ENCODE data around the gene RNF41.
"Not testable (repeated sequence)": the region's sequence is repeated elsewhere in the genome, so short reads cannot be mapped to it uniquely, and the experiment has no call there.

The RNF41 gene

DNA sequence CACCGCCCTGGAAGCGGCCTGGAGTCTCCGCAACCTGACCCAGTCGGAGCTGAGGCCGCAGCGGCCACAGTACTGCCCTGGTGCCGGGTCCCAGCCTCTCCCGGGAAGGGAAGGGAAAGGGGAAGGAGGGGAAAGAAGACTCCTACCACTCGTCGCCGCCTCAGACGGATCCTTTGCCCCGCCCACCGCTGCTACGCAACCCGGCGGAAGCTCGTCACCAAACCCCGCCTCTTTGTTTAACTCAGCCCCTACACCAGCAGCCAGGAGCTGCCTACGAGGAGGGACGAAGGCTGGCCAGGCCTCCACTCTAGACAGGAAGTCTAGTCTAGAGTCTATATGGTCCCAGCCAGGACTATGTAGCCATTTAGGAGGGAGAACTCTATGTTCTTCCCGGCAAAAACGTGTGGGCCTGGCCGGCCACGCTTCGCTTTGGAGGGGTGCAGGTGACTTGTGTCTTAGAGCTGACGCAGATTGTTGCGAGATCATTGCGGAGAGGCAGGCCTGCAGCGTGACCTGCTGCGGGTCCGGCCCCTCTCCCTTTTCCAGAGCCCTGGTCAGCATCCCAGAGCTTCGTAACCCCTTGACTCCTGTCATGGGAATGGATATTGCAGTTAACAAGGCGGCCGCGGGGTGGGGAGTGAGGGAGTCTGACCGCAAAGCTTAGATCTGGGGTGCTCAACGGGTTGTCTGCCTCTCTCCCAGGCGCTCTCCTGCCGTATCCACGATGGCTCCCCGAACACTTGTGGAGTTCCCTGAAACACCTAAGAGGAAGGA is at the start of gene RNF41:
Gene RNF41, minus strand, starts transcription at position 166 of the 774 bp plus-strand sequence. CDS start 7,875 bp downstream, outside the sequence.
- peak within 1 kb of the TSS; percentile 76 for H3K9ac ChIP-seq (ENCODE audit: low read depth, low read length)
- peaks cover 7% of the 10 kb centered on the region for H3K36me3 ChIP-seq (ENCODE audit: control insufficient read depth, insufficient read depth, low read length)
- H3K4me3 ChIP-seq (ENCODE audit: low read depth, low read length), result peak within 1 kb of the TSS; percentile 95
- H3K9me3 ChIP-seq (ENCODE audit: control insufficient read depth, insufficient read depth, low read length), result no peaks in the 10 kb centered on the region
- H3K27me3 ChIP-seq (ENCODE audit: control insufficient read depth, insufficient read depth, low read length), result no peaks in the 10 kb centered on the region
- peaks cover 7% of the 10 kb centered on the region for H3K4me1 ChIP-seq (ENCODE audit: control insufficient read depth, insufficient read depth, low read length)

DNA sequence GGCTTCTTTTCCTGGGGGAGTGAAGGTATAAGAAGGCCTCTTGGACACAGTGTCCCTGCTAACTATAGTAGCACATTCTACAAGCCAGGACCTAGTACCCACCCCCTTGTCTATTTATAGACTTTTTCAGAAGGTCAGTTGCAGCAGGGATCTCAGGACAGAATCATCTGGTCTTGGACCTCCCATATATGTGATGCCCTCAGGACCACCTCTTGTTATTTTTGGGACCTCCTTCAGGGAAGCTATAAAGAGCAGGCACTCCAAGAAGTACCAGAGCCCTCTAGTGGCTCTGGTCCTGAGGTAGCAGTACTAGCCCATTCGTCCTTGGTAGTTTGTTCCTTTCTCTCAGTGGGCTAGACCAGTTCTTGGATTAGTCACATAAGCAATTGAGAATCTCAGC is 49.3 kb upstream of the RNF41 start:
- Histone ChIP-seq H3K9ac (ENCODE audit: low read depth, low read length) (no peak overlapping the region), H3K4me1 (ENCODE audit: control insufficient read depth, insufficient read depth, low read length) (peaks cover 6% of the 10 kb centered on the region), H3K36me3 (ENCODE audit: control insufficient read depth, insufficient read depth, low read length) (peaks cover 33% of the 10 kb centered on the region), H3K9me3 (ENCODE audit: control insufficient read depth, insufficient read depth, low read length) (no peaks in the 10 kb centered on the region), H3K4me3 (ENCODE audit: low read depth, low read length) (no peak overlapping the region), H3K27me3 (ENCODE audit: control insufficient read depth, insufficient read depth, low read length) (no peaks in the 10 kb centered on the region)

DNA sequence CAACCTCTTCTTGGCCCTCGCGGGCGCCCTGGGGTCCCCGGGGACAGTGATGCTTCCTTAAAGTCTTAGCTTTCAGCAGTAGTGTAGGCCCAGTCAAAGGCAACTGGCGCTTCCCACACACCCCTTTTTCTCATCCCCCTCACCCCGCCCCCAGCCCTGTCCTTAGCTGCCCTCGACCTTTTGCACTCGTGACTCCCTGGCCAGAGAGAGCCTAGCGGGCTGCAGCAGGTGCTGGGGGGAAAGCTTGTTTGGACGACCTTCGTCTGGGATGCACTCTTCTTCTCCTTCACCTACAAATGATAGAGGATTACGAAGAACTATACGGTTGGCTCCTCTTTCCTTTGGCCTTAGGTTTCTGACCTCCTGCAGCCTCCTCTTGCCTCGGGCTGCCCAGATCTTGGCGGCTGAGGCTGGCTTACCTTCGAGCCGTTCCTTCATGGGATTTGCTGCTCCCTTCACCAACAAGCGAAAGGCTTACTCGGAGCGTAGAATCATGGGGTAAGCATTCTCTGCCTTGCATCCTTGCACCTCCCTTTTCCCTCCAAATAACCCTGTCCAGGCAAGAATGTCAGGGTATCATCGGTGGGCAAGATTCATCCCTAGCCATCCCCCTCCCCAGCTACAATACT is 45.8 kb upstream of the RNF41 start:
- peaks cover 11% of the 10 kb centered on the region for H3K36me3 ChIP-seq (ENCODE audit: control insufficient read depth, insufficient read depth, low read length)
- H3K4me3 ChIP-seq (ENCODE audit: low read depth, low read length), result peak overlapping the region; percentile 92

DNA sequence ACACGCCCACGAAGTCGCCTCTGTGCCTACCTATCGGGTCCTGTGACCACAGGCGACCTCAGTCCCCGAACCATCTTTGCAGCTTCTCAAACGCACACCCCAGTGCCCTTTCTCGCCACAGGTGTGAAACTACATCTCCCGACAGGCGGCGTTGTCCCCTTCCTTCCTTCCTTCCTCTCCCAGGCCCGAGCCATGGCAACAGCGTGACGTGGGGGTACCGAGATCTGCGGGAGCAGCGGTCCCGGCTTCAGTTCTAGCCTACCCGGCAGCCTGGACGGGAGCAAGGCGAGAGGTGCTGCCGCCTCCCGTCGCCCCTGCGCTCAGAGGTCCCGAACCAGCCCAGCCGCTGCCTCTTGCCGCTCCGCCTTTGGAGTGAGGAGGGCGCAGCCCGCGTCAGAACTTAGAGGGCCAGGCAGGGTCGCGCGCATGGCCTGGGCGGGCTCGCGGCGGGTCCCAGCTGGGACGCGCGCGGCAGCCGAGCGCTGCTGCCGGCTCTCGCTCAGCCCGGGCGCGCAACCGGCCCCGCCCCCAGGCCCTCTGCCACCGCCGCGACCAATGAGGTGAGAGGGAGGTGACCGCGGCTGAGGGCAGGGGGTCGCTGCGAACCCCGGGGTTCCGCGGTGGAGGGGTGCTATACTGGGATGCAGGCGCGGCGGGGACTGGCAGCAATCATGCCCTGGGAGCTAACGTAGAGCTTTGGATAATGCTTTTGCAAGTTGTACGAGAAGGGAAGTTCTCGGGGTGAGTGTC is 45.1 kb upstream of the RNF41 start, which contains the start of gene COQ10A:
Gene COQ10A, plus strand, starts transcription at position 250 of the 750 bp plus-strand sequence. Its CDS starts 177 bp downstream, at position 427.
- no peaks in the 10 kb centered on the region for H3K9me3 ChIP-seq (ENCODE audit: control insufficient read depth, insufficient read depth, low read length)
- H3K36me3 ChIP-seq (ENCODE audit: control insufficient read depth, insufficient read depth, low read length), result peaks cover 9% of the 10 kb centered on the region
- peak within 1 kb of the TSS; percentile 92 for H3K4me3 ChIP-seq (ENCODE audit: low read depth, low read length)
- H3K9ac ChIP-seq (ENCODE audit: low read depth, low read length), result peak within 1 kb of the TSS; percentile 68
- no peaks in the 10 kb centered on the region for H3K27me3 ChIP-seq (ENCODE audit: control insufficient read depth, insufficient read depth, low read length)
- H3K4me1 ChIP-seq (ENCODE audit: control insufficient read depth, insufficient read depth, low read length), result peaks cover 6% of the 10 kb centered on the region

More for the DNA sequence above, 45.8 kb upstream of the RNF41 start:
- no peaks in the 10 kb centered on the region for H3K9me3 ChIP-seq (ENCODE audit: control insufficient read depth, insufficient read depth, low read length)
- peak overlapping the region; percentile 19 for H3K9ac ChIP-seq (ENCODE audit: low read depth, low read length)
- H3K4me1 ChIP-seq (ENCODE audit: control insufficient read depth, insufficient read depth, low read length), result peaks cover 6% of the 10 kb centered on the region
- no peaks in the 10 kb centered on the region for H3K27me3 ChIP-seq (ENCODE audit: control insufficient read depth, insufficient read depth, low read length)

DNA sequence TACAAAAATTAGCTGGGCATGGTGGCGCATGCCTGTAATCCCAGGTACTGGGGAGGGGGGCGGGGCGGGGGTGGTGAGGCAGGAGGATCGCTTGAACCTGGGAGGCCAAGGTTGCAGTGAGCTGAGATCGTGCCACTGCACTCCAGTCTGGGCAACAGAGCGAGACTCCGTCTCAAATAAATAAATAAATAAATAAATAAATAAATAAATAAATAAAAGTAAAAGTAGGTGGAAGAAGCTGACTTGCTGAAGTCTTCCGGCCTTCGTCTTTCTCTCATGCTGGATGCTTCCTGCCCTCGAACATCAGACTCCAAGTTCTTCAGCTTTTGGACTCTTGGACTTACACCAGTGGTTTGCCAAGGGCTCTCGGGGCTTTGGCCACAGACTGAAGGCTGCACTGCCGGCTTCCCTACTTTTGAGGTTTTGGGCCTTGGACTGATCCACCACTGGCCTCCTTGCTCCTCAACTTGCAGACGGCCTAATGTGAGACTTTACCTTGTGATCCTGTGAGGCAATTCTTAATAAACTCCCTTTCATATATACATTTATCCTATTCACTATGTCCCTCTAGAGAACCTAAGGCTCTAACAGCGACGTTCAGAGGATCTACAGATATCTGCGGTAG is 44.5 kb upstream of the RNF41 start:
- H3K36me3 ChIP-seq (ENCODE audit: control insufficient read depth, insufficient read depth, low read length), result not testable (repeated sequence)
- H3K4me3 ChIP-seq (ENCODE audit: low read depth, low read length), result peak overlapping the region; percentile 92

DNA sequence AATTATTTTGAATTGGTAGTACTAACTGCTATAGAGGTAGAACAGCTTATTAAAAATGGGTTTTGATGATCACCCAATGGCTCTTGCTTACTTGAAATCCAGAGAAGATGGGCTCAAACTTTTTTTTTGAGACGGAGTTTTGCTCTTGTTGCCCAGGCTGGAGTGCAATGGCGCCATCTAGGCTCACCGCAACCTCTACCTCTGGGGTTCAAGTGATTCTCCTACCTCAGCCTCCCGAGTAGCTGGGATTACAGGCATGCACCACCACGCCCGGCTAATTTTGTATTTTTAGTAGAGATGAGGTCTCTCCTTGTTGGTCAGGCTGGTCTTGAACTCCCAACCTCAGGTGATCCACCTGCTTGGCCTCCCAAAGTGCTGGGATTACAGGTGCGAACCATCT is 41.2 kb upstream of the RNF41 start:
- H3K36me3 ChIP-seq (ENCODE audit: control insufficient read depth, insufficient read depth, low read length); H3K4me1 ChIP-seq (ENCODE audit: control insufficient read depth, insufficient read depth, low read length); H3K9me3 ChIP-seq (ENCODE audit: control insufficient read depth, insufficient read depth, low read length); H3K27me3 ChIP-seq (ENCODE audit: control insufficient read depth, insufficient read depth, low read length); H3K9ac ChIP-seq (ENCODE audit: low read depth, low read length); H3K4me3 ChIP-seq (ENCODE audit: low read depth, low read length): not testable (repeated sequence)

More for the DNA sequence above, 44.5 kb upstream of the RNF41 start:
- H3K9me3 ChIP-seq (ENCODE audit: control insufficient read depth, insufficient read depth, low read length); H3K27me3 ChIP-seq (ENCODE audit: control insufficient read depth, insufficient read depth, low read length); H3K9ac ChIP-seq (ENCODE audit: low read depth, low read length); H3K4me1 ChIP-seq (ENCODE audit: control insufficient read depth, insufficient read depth, low read length): not testable (repeated sequence)

DNA sequence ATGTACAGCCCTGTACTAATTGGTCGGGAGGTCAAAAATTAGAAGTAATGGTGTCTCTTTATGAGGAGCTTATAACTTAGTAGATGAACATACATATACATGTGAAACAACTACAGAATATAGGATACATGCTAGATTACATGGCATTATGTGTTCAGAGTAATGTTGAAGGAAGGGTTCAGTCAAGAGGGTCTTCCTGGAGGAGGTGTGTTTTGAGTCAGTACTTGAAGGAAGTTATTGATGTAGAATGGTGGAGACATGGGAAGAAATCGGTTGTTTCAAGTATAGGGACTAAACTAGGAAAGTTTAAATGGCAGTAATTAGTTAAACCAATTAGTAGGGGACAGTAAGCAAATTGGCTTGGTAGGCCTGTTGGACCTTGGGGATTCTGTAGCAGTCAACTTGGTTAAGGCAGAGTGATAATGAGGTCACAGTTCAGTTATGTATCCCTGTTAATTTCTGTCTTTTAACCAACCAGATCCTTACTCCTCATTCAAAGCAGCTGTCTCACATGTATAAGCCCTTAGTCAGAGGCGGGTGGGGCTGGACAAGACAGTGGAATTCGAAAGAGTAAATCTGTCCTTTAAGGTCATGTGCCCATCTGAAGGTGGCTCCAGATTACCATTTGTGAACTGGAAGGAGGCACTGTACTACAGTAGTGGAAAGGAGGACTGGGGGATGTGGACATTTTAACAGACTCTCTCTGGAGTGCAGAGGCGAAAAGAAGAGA is 39.9 kb upstream of the RNF41 start:
- Histone ChIP-seq H3K36me3 (ENCODE audit: control insufficient read depth, insufficient read depth, low read length) (no peaks in the 10 kb centered on the region), H3K9ac (ENCODE audit: low read depth, low read length) (no peak overlapping the region), H3K4me3 (ENCODE audit: low read depth, low read length) (no peak overlapping the region), H3K27me3 (ENCODE audit: control insufficient read depth, insufficient read depth, low read length) (no peaks in the 10 kb centered on the region), H3K9me3 (ENCODE audit: control insufficient read depth, insufficient read depth, low read length) (no peaks in the 10 kb centered on the region), H3K4me1 (ENCODE audit: control insufficient read depth, insufficient read depth, low read length) (peaks cover 8% of the 10 kb centered on the region)

DNA sequence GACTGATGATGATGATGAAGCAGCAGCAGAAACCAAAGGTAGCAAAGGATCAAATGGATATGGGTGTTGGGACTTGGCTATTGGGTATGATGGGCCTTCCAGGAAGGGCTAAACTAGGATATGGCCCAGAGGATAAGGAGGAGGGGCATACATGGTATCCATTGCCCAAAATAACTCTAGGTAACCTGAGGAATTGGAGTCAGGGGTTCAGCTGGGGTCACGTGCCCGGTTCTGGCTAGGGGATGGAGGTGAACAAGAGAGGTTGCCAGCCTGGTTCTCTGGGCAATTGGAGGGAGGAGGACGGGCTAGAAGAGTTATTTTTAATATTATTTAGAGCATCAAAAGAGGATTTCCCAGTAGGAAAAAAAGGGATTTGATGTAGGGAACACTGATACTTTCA is 39.2 kb upstream of the RNF41 start:
- Histone ChIP-seq H3K27me3 (ENCODE audit: control insufficient read depth, insufficient read depth, low read length) (no peaks in the 10 kb centered on the region), H3K4me3 (ENCODE audit: low read depth, low read length) (no peak overlapping the region), H3K9me3 (ENCODE audit: control insufficient read depth, insufficient read depth, low read length) (no peaks in the 10 kb centered on the region), H3K4me1 (ENCODE audit: control insufficient read depth, insufficient read depth, low read length) (peaks cover 5% of the 10 kb centered on the region), H3K36me3 (ENCODE audit: control insufficient read depth, insufficient read depth, low read length) (peaks cover under 1% of the 10 kb centered on the region), H3K9ac (ENCODE audit: low read depth, low read length) (no peak overlapping the region)

DNA sequence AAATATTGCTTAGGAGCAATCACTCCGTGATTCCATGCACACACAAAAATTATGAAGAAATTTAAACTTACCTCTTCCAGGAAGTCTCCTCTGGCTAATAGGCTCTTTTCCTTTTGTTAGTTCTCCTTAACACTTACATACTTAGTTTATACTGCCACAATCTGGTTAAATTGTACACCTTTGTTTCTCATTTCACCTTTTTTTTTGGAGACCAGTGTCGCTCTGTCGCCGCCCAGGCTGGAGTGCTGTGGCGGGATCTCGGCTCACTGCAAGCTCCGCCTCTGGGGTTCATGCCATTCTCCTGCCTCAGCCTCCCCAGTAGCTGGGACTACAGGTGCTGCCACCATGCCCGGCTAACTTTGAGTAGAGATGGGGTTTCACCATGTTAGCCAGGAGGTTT is 38.7 kb upstream of the RNF41 start:
- Histone ChIP-seq H3K9ac (ENCODE audit: low read depth, low read length) (no peak overlapping the region), H3K4me1 (ENCODE audit: control insufficient read depth, insufficient read depth, low read length) (peaks cover 5% of the 10 kb centered on the region), H3K9me3 (ENCODE audit: control insufficient read depth, insufficient read depth, low read length) (no peaks in the 10 kb centered on the region), H3K27me3 (ENCODE audit: control insufficient read depth, insufficient read depth, low read length) (no peaks in the 10 kb centered on the region), H3K36me3 (ENCODE audit: control insufficient read depth, insufficient read depth, low read length) (peaks cover 6% of the 10 kb centered on the region), H3K4me3 (ENCODE audit: low read depth, low read length) (no peak overlapping the region)

DNA sequence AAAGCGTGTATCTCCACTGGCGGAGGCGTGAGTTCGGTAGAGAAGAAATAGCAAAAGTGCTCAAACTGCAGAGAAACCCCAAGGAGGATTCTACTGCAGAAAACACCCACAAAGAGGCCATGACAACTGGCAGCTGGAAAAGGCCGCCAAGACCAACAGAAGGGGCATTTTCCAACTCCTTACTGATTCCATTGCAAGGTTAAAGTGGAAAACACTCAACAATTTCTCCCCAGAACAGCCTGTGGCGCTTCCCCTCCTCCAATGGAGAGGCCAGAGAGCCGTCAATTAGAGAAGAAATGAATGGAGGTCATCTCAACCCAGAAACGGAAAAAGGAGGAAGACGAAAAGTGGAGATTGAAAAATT is 37.1 kb upstream of the RNF41 start:
- peaks cover 5% of the 10 kb centered on the region for H3K4me1 ChIP-seq (ENCODE audit: control insufficient read depth, insufficient read depth, low read length)
- H3K9me3 ChIP-seq (ENCODE audit: control insufficient read depth, insufficient read depth, low read length), result no peaks in the 10 kb centered on the region
- peaks cover 18% of the 10 kb centered on the region for H3K36me3 ChIP-seq (ENCODE audit: control insufficient read depth, insufficient read depth, low read length)
- peak overlapping the region; percentile 88 for H3K9ac ChIP-seq (ENCODE audit: low read depth, low read length)
- no peaks in the 10 kb centered on the region for H3K27me3 ChIP-seq (ENCODE audit: control insufficient read depth, insufficient read depth, low read length)
- H3K4me3 ChIP-seq (ENCODE audit: low read depth, low read length), result peak overlapping the region; percentile 94

Data from iPS-15b (cell line).